Measurements from ENCODE around the gene CYRIA. TPM values are rescaled to one million over a fixed set of nuclear protein-coding genes. Genes with fewer than 3 reads are reported as not detected.

CYRIA gene
- total and polyA plus RNA-seq, 9 donors: 4.0 to 21.3 (median 13.2) TPM

GRCh38 chr2:16621316-16621715 lies 44.3 kb downstream of the CYRIA start:
- no peak overlapping the region for H3K27ac ChIP-seq
- TF ChIP-seq EP300 (IDR thresholded peaks at IDR 0.05) (no peak), POLR2A (IDR thresholded peaks at IDR 0.05) (no peak), CTCF (IDR thresholded peaks at IDR 0.05) (no peak)
- no peaks in the 10 kb centered on the region for H3K36me3 ChIP-seq
- WGBS, 3 donors: 86 to 96% (median 93%) methylated on average over 4 of the region's 4 CpGs
- no peak overlapping the region for H3K4me3 ChIP-seq
- no peak for DNase-seq
- intact Hi-C loops (cut with DNase I): no loop called here
- H3K4me1 ChIP-seq (ENCODE audit: insufficient read depth): peaks cover 11% of the 10 kb centered on the region
- H3K9me3 ChIP-seq: no peaks in the 10 kb centered on the region
- H3K27me3 ChIP-seq: no peaks in the 10 kb centered on the region

GRCh38 chr2:16620590-16620989 lies 45.0 kb downstream of the CYRIA start:
- Histone ChIP-seq H3K27ac (no peak overlapping the region), H3K9me3 (no peaks in the 10 kb centered on the region), H3K36me3 (no peaks in the 10 kb centered on the region), H3K4me1 (ENCODE audit: insufficient read depth) (peaks cover 6% of the 10 kb centered on the region), H3K4me3 (no peak overlapping the region), H3K27me3 (no peaks in the 10 kb centered on the region)
- no peak for TF ChIP-seq CTCF (IDR thresholded peaks at IDR 0.05)
- TF ChIP-seq EP300 (IDR thresholded peaks at IDR 0.05): no peak
- no peak for TF ChIP-seq POLR2A (IDR thresholded peaks at IDR 0.05)
- 95 to 97% (median 96%) methylated on average over 2 of the region's 2 CpGs for WGBS, 3 donors
- intact Hi-C loops (cut with DNase I): no loop called here
- no peak for DNase-seq

- H3K36me3 ChIP-seq: no peaks in the 10 kb centered on the region
- H3K27ac ChIP-seq: no peak overlapping the region
- DNase-seq: no peak
- WGBS, 3 donors: 94 to 96% (median 95%) methylated on average over 5 of the region's 5 CpGs
- no peaks in the 10 kb centered on the region for H3K27me3 ChIP-seq
- TF ChIP-seq POLR2A (IDR thresholded peaks at IDR 0.05): no peak
- no peak for TF ChIP-seq CTCF (IDR thresholded peaks at IDR 0.05)
- TF ChIP-seq EP300 (IDR thresholded peaks at IDR 0.05): no peak
- no peaks in the 10 kb centered on the region for H3K9me3 ChIP-seq
- no peaks in the 10 kb centered on the region for H3K4me1 ChIP-seq (ENCODE audit: insufficient read depth)
- intact Hi-C loops (cut with DNase I): loop anchor here in 2 of 4 donors (5.0 to 10.0 kb wide), 2 partner anchors 45 to 138 kb away; partner anchors contain the start of gene CYRIA (in 1 of the 2)
- no peak overlapping the region for H3K4me3 ChIP-seq
Observed at GRCh38 chr2:16619576-16620245, 45.9 kb downstream of the CYRIA start.

GRCh38 chr2:16617282-16618266 lies 48.1 kb downstream of the CYRIA start:
- H3K4me3 ChIP-seq: no peak overlapping the region
- H3K27ac ChIP-seq: no peak overlapping the region
- H3K27me3 ChIP-seq: no peaks in the 10 kb centered on the region
- H3K36me3 ChIP-seq: no peaks in the 10 kb centered on the region
- no peaks in the 10 kb centered on the region for H3K9me3 ChIP-seq
- 65 to 77% (median 72%) methylated on average over 8 of the region's 8 CpGs for WGBS, 3 donors
- intact Hi-C loops (cut with DNase I): loop anchor here in 2 of 4 donors (5.0 to 10.0 kb wide), 2 partner anchors 47 to 140 kb away; partner anchors contain the start of gene CYRIA (in 1 of the 2)
- peak in 1 of 5 donors; percentile 44 for DNase-seq
- peaks cover 8% of the 10 kb centered on the region for H3K4me1 ChIP-seq (ENCODE audit: insufficient read depth)
- TF ChIP-seq EP300 (IDR thresholded peaks at IDR 0.05): no peak
- no peak for TF ChIP-seq POLR2A (IDR thresholded peaks at IDR 0.05)
- peak in 1 of 3 donors; percentile 27 for TF ChIP-seq CTCF (IDR thresholded peaks at IDR 0.05)

All from ovary (tissue), 9 donors.